HCT116 (cell line): ENCODE data around the gene PURB. TPM values are rescaled to one million over a fixed set of nuclear protein-coding genes. Genes with fewer than 3 reads are reported as not detected.

Source experiments
- ATAC-seq: fragments of 200-7000 bp; cut with Tn5 transposase; 2 replicates; pipeline ENCODE4 v1.9.1; 2020; ENCODE audit warnings: mild to moderate bottlenecking, moderate library complexity
- BruUV-seq: library from RNA; stranded (reverse); fragments of 400-500 nt; replicated peaks from 2 replicates; lab custom pipeline; 2021; lab: Mats Ljungman, UMichigan
- CTCF ChIA-PET: fragments of 300-600 bp; sonication (Branson Sonifier 250); formaldehyde crosslinking; loops from one replicate; lab custom pipeline; 2021; ENCODE audit warnings: antibody characterized with exemption; lab: Charles Lee
- POLR2A ChIA-PET: fragments of 300-600, 350-600 bp; sonication (Branson Sonifier 250); formaldehyde crosslinking; loops from one replicate; lab custom pipeline; 2021; ENCODE audit warnings: antibody characterized with exemption; lab: Charles Lee
- RAD21 ChIA-PET, 2 experiments: fragments of 300-600 bp; sonication (Branson Sonifier 250); formaldehyde crosslinking; loops; one replicate each; lab custom pipeline; 2023; ENCODE audit warnings: low total read pairs in 2 of 2; ENCODE audit not compliant: uncharacterized antibody in 2 of 2, unreplicated experiment in 2 of 2, low non-redundant PET in 1 of 2; lab: Charles Lee
- DNase-seq: peaks from one replicate; pipeline ENCODE4 v3.0.0-alpha.2; 2010; ENCODE audit warnings: low read depth, low spot score
- H2AFZ ChIP-seq: fragments of 200-600 bp; shearing (Covaris generic), sonication (generic); 2 replicates; pipeline ENCODE4 v1.6.1; 2017; ENCODE audit warnings: low read depth, mixed run types, mixed read lengths, antibody characterized with exemption, low read length; ENCODE audit not compliant: poor library complexity, severe bottlenecking
- H3K27ac ChIP-seq: 2 replicates; pipeline ENCODE4 v1.5.1; 2012; ENCODE audit warnings: low read depth, low read length
- H3K27me3 ChIP-seq: fragments of 200-600 bp; sonication (generic); 2 replicates; pipeline ENCODE4 v1.6.1; 2016; ENCODE audit warnings: mixed run types, low read length, mixed read lengths; ENCODE audit not compliant: insufficient read depth
- H3K36me3 ChIP-seq, 2 experiments: fragments of 200-500 bp in 1 of 2; fragments of 200-600 bp in 1 of 2; sonication (Bioruptor generic) in 1 of 2; sonication (generic) in 1 of 2; 2 replicates each; pipeline versions ENCODE4 v1.5.1 to v1.6.1; 2014 to 2016; ENCODE audit warnings: low read length in 2 of 2, inconsistent platforms in 1 of 2, mixed read lengths in 1 of 2, mixed run types in 1 of 2; ENCODE audit not compliant: insufficient read depth in 2 of 2, control insufficient read depth in 1 of 2
- H3K4me1 ChIP-seq, 2 experiments: fragments of 200-600 bp in 1 of 2; sonication (generic) in 1 of 2; 2 replicates each; pipeline versions ENCODE4 v1.5.1 to v1.6.1; 2012 to 2017; ENCODE audit warnings: low read length in 2 of 2, inconsistent platforms in 1 of 2, mild to moderate bottlenecking in 1 of 2, mixed read lengths in 1 of 2, mixed run types in 1 of 2, moderate library complexity in 1 of 2; ENCODE audit not compliant: insufficient read depth in 2 of 2, control insufficient read depth in 1 of 2
- H3K4me2 ChIP-seq: fragments of 200-600 bp; sonication (generic); 2 replicates; pipeline ENCODE4 v1.6.1; 2017; ENCODE audit warnings: mixed run types, low read length, mixed read lengths
- H3K4me3 ChIP-seq, 2 experiments: fragments of 200-600 bp in 1 of 2; sonication (generic) in 1 of 2; replicated peaks in 1 of 2; 2 replicates each; pipeline ENCODE4 v1.5.1; 2011 to 2016; ENCODE audit warnings: low read length in 2 of 2, control low read depth in 1 of 2, low read depth in 1 of 2, mild to moderate bottlenecking in 1 of 2, mixed read lengths in 1 of 2, mixed run types in 1 of 2
- H3K79me2 ChIP-seq: fragments of 200-600 bp; sonication (generic); 2 replicates; pipeline ENCODE4 v1.6.1; 2017; ENCODE audit warnings: mild to moderate bottlenecking, mixed run types, low read length, moderate library complexity, mixed read lengths; ENCODE audit not compliant: insufficient read depth
- H3K9ac ChIP-seq: fragments of 200-600 bp; sonication (generic); 2 replicates; pipeline ENCODE4 v1.6.1; 2016; ENCODE audit warnings: low read length, mixed read lengths
- H3K9me2 ChIP-seq: fragments of 200-600 bp; sonication (generic), shearing (Covaris generic); 2 replicates; pipeline ENCODE4 v1.6.1; 2017; ENCODE audit warnings: mixed run types, mild to moderate bottlenecking, moderate library complexity; ENCODE audit not compliant: insufficient read depth
- H3K9me3 ChIP-seq, 2 experiments: fragments of 200-500 bp in 1 of 2; fragments of 200-600 bp in 1 of 2; sonication (Bioruptor generic) in 1 of 2; sonication (generic) in 1 of 2; 2 replicates each; pipeline ENCODE4 v1.6.1; 2014 to 2017; ENCODE audit warnings: low read length in 2 of 2, mixed read lengths in 2 of 2, inconsistent platforms in 1 of 2, low read depth in 1 of 2, mild to moderate bottlenecking in 1 of 2, mixed run types in 1 of 2, moderate library complexity in 1 of 2; ENCODE audit not compliant: control insufficient read depth in 1 of 2, insufficient read depth in 1 of 2
- H4K20me1 ChIP-seq: fragments of 200-600 bp; sonication (generic), shearing (Covaris generic); 2 replicates; pipeline ENCODE4 v1.6.1; 2017; ENCODE audit warnings: mixed run types, mild to moderate bottlenecking, moderate library complexity; ENCODE audit not compliant: insufficient read depth
- CBX3 ChIP-seq: IDR thresholded peaks from 2 replicates; pipeline ENCODE4 v1.6.1; 2012; ENCODE audit warnings: low read depth
- EGR1 ChIP-seq: IDR thresholded peaks from 2 replicates; pipeline ENCODE4 v1.6.1; 2012; ENCODE audit warnings: low read depth
- ELF1 ChIP-seq: IDR thresholded peaks from 2 replicates; pipeline ENCODE4 v1.6.1; 2012; ENCODE audit warnings: low read depth, borderline replicate concordance
- EZH2 ChIP-seq: fragments of 200-600 bp; sonication (generic); IDR thresholded peaks from 2 replicates; pipeline ENCODE4 v1.6.1; 2017; ENCODE audit warnings: antibody characterized with exemption, mixed run types
- EZH2phosphoT487 ChIP-seq: fragments of 200-600 bp; IDR thresholded peaks from 2 replicates; pipeline ENCODE4 v1.6.1; 2018; ENCODE audit warnings: antibody characterized with exemption, borderline replicate concordance
- JUND ChIP-seq: IDR thresholded peaks from 2 replicates; pipeline ENCODE4 v1.6.1; 2012
- POLR2A ChIP-seq: IDR thresholded peaks from 2 replicates; pipeline ENCODE4 v1.7.0; 2011; ENCODE audit warnings: borderline replicate concordance; ENCODE audit not compliant: insufficient read depth, insufficient read length; ENCODE audit errors: extremely low read depth
- POLR2AphosphoS5 ChIP-seq: IDR thresholded peaks from 2 replicates; pipeline ENCODE4 v1.6.1; 2011; ENCODE audit warnings: mild to moderate bottlenecking, low read depth, low read length, moderate library complexity
- SIN3A ChIP-seq: IDR thresholded peaks from 2 replicates; pipeline ENCODE4 v1.6.1; 2012; ENCODE audit warnings: low read depth
- TCF7L2 ChIP-seq: IDR thresholded peaks from 2 replicates; pipeline ENCODE4 v1.7.0; 2011; ENCODE audit warnings: borderline replicate concordance, inconsistent platforms; ENCODE audit not compliant: insufficient read depth, insufficient read length; ENCODE audit errors: extremely low read depth
- ZFX ChIP-seq: fragments of 450-650 bp; IDR thresholded peaks from 2 replicates; pipeline ENCODE4 v1.6.1; 2017
- intact Hi-C: fragments of 100-400 bp; cut with micrococcal nuclease; formaldehyde crosslinking; loops from 2 replicates; pipeline ENCODE4 v1.10.0; 2022
- total RNA-seq: library from RNA; stranded (reverse); gene quantifications from one replicate; pipeline ENCODE4 v1.2.1, GENCODE V29; 2021; ENCODE audit not compliant: unreplicated experiment
- TF ChIP-seq, protein P1 (sequence below): IDR thresholded peaks from 2 replicates; pipeline ENCODE4 v1.6.1; 2011; ENCODE audit warnings: mild to moderate bottlenecking, low read length, moderate library complexity; ENCODE audit not compliant: insufficient replicate concordance; ENCODE audit errors: extremely low read depth
- TF ChIP-seq, protein P2 (sequence below): IDR thresholded peaks from 2 replicates; pipeline ENCODE4 v1.6.1; 2012; ENCODE audit warnings: low read depth
- TF ChIP-seq, protein P3 (sequence below): IDR thresholded peaks from 2 replicates; pipeline ENCODE4 v1.6.1; 2012
- TF ChIP-seq, protein P4 (sequence below): IDR thresholded peaks from 2 replicates; pipeline ENCODE4 v1.6.1; 2012

The PURB gene
- total RNA-seq, 1 experiment from 2014 or later, result 13.2 TPM

- TF ChIP-seq CBX3 (no peak), TCF7L2 (no peak)
These were observed 24.5 kb upstream of the PURB start (continued) for GRCh38 chr7:44909596-44910389.

DNA sequence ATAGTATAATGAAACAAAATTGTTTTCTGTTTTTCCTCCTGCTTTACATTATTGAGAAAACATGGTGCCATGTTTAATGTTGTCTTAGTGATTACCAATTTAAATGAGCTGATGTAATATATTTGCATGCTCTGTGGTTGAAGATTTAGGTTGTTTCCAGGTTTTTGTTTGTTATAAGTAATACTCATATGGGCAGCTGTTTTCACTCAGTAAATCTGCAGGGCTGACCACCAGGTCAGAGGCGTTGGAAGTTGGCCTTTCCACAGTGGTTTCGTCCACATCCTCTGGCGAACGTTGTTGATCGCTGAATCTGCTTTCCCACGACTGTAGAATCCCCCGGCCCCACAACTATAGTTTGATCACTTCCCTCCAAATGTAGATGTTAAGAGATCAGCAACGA, 21.6 kb upstream of the PURB start:
- Histone ChIP-seq H3K9ac (no peak overlapping the region), H3K27me3 (no peaks in the 10 kb centered on the region), H4K20me1 (no peaks in the 10 kb centered on the region), H2AFZ (no peak overlapping the region), H3K9me2 (no peaks in the 10 kb centered on the region), H3K79me2 (no peaks in the 10 kb centered on the region), H3K27ac (no peak overlapping the region), H3K9me3 (no peaks in the 10 kb centered on the region), H3K4me3 (no peak overlapping the region), H3K36me3 (no peaks in the 10 kb centered on the region), H3K4me2 (no peak overlapping the region), H3K4me1 (no peaks in the 10 kb centered on the region)
- ChIA-PET RAD21 (no interaction called here), CTCF (no interaction called here), POLR2A (no interaction called here)
- no peak for ATAC-seq
- no TSS peak for BruUV-seq
- no peak for DNase-seq
- intact Hi-C loops, result no loop called here
- no peak for TF ChIP-seq EZH2phosphoT487
- TF ChIP-seq, protein P1, sequence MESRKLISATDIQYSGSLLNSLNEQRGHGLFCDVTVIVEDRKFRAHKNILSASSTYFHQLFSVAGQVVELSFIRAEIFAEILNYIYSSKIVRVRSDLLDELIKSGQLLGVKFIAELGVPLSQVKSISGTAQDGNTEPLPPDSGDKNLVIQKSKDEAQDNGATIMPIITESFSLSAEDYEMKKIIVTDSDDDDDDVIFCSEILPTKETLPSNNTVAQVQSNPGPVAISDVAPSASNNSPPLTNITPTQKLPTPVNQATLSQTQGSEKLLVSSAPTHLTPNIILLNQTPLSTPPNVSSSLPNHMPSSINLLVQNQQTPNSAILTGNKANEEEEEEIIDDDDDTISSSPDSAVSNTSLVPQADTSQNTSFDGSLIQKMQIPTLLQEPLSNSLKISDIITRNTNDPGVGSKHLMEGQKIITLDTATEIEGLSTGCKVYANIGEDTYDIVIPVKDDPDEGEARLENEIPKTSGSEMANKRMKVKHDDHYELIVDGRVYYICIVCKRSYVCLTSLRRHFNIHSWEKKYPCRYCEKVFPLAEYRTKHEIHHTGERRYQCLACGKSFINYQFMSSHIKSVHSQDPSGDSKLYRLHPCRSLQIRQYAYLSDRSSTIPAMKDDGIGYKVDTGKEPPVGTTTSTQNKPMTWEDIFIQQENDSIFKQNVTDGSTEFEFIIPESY, result no peak
- no peak for TF ChIP-seq EGR1
- no peak for TF ChIP-seq ZFX
- TF ChIP-seq, protein P2, sequence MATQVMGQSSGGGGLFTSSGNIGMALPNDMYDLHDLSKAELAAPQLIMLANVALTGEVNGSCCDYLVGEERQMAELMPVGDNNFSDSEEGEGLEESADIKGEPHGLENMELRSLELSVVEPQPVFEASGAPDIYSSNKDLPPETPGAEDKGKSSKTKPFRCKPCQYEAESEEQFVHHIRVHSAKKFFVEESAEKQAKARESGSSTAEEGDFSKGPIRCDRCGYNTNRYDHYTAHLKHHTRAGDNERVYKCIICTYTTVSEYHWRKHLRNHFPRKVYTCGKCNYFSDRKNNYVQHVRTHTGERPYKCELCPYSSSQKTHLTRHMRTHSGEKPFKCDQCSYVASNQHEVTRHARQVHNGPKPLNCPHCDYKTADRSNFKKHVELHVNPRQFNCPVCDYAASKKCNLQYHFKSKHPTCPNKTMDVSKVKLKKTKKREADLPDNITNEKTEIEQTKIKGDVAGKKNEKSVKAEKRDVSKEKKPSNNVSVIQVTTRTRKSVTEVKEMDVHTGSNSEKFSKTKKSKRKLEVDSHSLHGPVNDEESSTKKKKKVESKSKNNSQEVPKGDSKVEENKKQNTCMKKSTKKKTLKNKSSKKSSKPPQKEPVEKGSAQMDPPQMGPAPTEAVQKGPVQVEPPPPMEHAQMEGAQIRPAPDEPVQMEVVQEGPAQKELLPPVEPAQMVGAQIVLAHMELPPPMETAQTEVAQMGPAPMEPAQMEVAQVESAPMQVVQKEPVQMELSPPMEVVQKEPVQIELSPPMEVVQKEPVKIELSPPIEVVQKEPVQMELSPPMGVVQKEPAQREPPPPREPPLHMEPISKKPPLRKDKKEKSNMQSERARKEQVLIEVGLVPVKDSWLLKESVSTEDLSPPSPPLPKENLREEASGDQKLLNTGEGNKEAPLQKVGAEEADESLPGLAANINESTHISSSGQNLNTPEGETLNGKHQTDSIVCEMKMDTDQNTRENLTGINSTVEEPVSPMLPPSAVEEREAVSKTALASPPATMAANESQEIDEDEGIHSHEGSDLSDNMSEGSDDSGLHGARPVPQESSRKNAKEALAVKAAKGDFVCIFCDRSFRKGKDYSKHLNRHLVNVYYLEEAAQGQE, result no peak
- TF ChIP-seq EZH2, result no peak
- TF ChIP-seq, protein P3, sequence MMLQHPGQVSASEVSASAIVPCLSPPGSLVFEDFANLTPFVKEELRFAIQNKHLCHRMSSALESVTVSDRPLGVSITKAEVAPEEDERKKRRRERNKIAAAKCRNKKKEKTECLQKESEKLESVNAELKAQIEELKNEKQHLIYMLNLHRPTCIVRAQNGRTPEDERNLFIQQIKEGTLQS, result no peak
- TF ChIP-seq POLR2AphosphoS5, result no peak
- no peak for TF ChIP-seq ELF1
- TF ChIP-seq, protein P4, sequence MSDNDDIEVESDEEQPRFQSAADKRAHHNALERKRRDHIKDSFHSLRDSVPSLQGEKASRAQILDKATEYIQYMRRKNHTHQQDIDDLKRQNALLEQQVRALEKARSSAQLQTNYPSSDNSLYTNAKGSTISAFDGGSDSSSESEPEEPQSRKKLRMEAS, result no peak
- no peak for TF ChIP-seq SIN3A
- TF ChIP-seq POLR2A, result no peak
- TF ChIP-seq JUND, result no peak
